WTC11 (cell line): ENCODE data around the gene BEND3. TPM values are rescaled to one million over a fixed set of nuclear protein-coding genes. Genes with fewer than 3 reads are reported as not detected.

ENCODE experiments used
- ATAC-seq: fragments of 200-7000 bp; cut with Tn5 transposase; 2 replicates; pipeline ENCODE4 v1.10.0; 2021; ENCODE audit warnings: mild to moderate bottlenecking, moderate library complexity
- CTCF ChIA-PET: fragments of 300-600 bp; sonication (Branson Sonifier 250); formaldehyde crosslinking; loops from one replicate; lab custom pipeline; 2021; ENCODE audit warnings: antibody characterized with exemption; lab: Charles Lee
- POLR2A ChIA-PET: fragments of 350-600 bp; sonication (Branson Sonifier 250); formaldehyde crosslinking; loops from one replicate; lab custom pipeline; 2021; ENCODE audit warnings: antibody characterized with exemption; lab: Charles Lee
- DNase-seq: peaks from one replicate; pipeline ENCODE4 v3.0.0; 2021; ENCODE audit warnings: low spot score
- H3K27ac Mint-ChIP-seq: 2 replicates; pipeline ENCODE4 v1.8.0; 2021; ENCODE audit warnings: mixed read lengths
- H3K27me3 Mint-ChIP-seq: 2 replicates; pipeline ENCODE4 v1.8.0; 2021; ENCODE audit warnings: low read depth, mild to moderate bottlenecking, moderate library complexity, mixed read lengths
- H3K36me3 Mint-ChIP-seq: 2 replicates; pipeline ENCODE4 v1.8.0; 2021; ENCODE audit warnings: mixed read lengths
- H3K4me1 Mint-ChIP-seq: 2 replicates; pipeline ENCODE4 v1.8.0; 2022; ENCODE audit warnings: mixed read lengths
- H3K4me3 Mint-ChIP-seq: 2 replicates; pipeline ENCODE4 v1.8.0; 2021; ENCODE audit warnings: mild to moderate bottlenecking, moderate library complexity, mixed read lengths
- H3K9me3 Mint-ChIP-seq: 2 replicates; pipeline ENCODE4 v1.8.0; 2021; ENCODE audit warnings: mixed read lengths
- CREM ChIP-seq: sonication (generic); formaldehyde crosslinking; IDR thresholded peaks from 2 replicates; pipeline ENCODE4 v1.8.1; 2022; ENCODE audit warnings: mild to moderate bottlenecking, missing genetic modification reagents, moderate library complexity
- ESRRA ChIP-seq: sonication (generic); formaldehyde crosslinking; IDR thresholded peaks from 2 replicates; pipeline ENCODE4 v1.8.1; 2022; ENCODE audit warnings: mild to moderate bottlenecking, missing genetic modification reagents, borderline replicate concordance
- ETV6 ChIP-seq: sonication (generic); formaldehyde crosslinking; IDR thresholded peaks from 2 replicates; pipeline ENCODE4 v1.8.1; 2022; ENCODE audit warnings: mild to moderate bottlenecking, missing genetic modification reagents
- GTF2I ChIP-seq: fragments of 250-450 bp; sonication (Bioruptor Pico); conservative IDR thresholded peaks from 2 replicates; pipeline ENCODE4 v1.4.0; 2021; ENCODE audit warnings: mild to moderate bottlenecking
- JUN ChIP-seq: sonication (generic); formaldehyde crosslinking; IDR thresholded peaks from 2 replicates; pipeline ENCODE4 v1.8.0; 2023; ENCODE audit warnings: mild to moderate bottlenecking, missing genetic modification reagents
- MXD4 ChIP-seq: fragments of 250-450 bp; sonication (Bioruptor Pico); IDR thresholded peaks from 2 replicates; pipeline ENCODE4 v1.8.0; 2021; ENCODE audit warnings: mild to moderate bottlenecking, moderate library complexity, borderline replicate concordance
- NFE2L1 ChIP-seq: sonication (generic); formaldehyde crosslinking; IDR thresholded peaks from 2 replicates; pipeline ENCODE4 v1.8.1; 2023; ENCODE audit warnings: missing genetic modification reagents
- NR1H2 ChIP-seq: sonication (generic); formaldehyde crosslinking; IDR thresholded peaks from 2 replicates; pipeline ENCODE4 v1.9.0; 2021; ENCODE audit warnings: mild to moderate bottlenecking, moderate library complexity, missing genetic modification reagents
- OVOL2 ChIP-seq: fragments of 250-450 bp; sonication (Bioruptor Pico); IDR thresholded peaks from 2 replicates; pipeline ENCODE4 v1.9.0; 2021; ENCODE audit warnings: mild to moderate bottlenecking, borderline replicate concordance
- PRRX2 ChIP-seq: fragments of 250-450 bp; sonication (Bioruptor Pico); IDR thresholded peaks from 2 replicates; pipeline ENCODE4 v1.8.0; 2021; ENCODE audit warnings: mild to moderate bottlenecking
- RORB ChIP-seq: fragments of 250-450 bp; sonication (Bioruptor Pico); IDR thresholded peaks from 2 replicates; pipeline ENCODE4 v1.9.0; 2021; ENCODE audit warnings: mild to moderate bottlenecking
- SMAD3 ChIP-seq: sonication (generic); formaldehyde crosslinking; IDR thresholded peaks from 2 replicates; pipeline ENCODE4 v1.8.0; 2022; ENCODE audit warnings: missing genetic modification reagents, mild to moderate bottlenecking, borderline replicate concordance
- TCF7 ChIP-seq: sonication (generic); formaldehyde crosslinking; IDR thresholded peaks from 2 replicates; pipeline ENCODE4 v1.8.0; 2022; ENCODE audit warnings: mild to moderate bottlenecking, low read depth, missing genetic modification reagents, moderate library complexity
- TP53 ChIP-seq: sonication (generic); formaldehyde crosslinking; IDR thresholded peaks from 2 replicates; pipeline ENCODE4 v1.8.1; 2023; ENCODE audit warnings: mild to moderate bottlenecking, missing genetic modification reagents
- ZNF317 ChIP-seq: sonication (generic); formaldehyde crosslinking; IDR thresholded peaks from 2 replicates; pipeline ENCODE4 v1.8.1; 2023; ENCODE audit warnings: low read depth, mild to moderate bottlenecking, moderate library complexity, missing genetic modification reagents, borderline replicate concordance
- total RNA-seq: library from RNA; stranded (reverse); gene quantifications from 3 replicates; pipeline ENCODE4 v1.2.3, GENCODE V29; 2021
- TF ChIP-seq, protein P1 (sequence below): fragments of 250-450 bp; sonication (Bioruptor Pico); conservative IDR thresholded peaks from 2 replicates; pipeline ENCODE4 v1.9.0; 2021; ENCODE audit warnings: mild to moderate bottlenecking
- TF ChIP-seq, protein P2 (sequence below): sonication (generic); formaldehyde crosslinking; IDR thresholded peaks from 2 replicates; pipeline ENCODE4 v1.8.0; 2022; ENCODE audit warnings: mild to moderate bottlenecking, missing genetic modification reagents

The BEND3 gene
- total RNA-seq, 1 experiment from 2014 or later, result 25.4 TPM

DNA sequence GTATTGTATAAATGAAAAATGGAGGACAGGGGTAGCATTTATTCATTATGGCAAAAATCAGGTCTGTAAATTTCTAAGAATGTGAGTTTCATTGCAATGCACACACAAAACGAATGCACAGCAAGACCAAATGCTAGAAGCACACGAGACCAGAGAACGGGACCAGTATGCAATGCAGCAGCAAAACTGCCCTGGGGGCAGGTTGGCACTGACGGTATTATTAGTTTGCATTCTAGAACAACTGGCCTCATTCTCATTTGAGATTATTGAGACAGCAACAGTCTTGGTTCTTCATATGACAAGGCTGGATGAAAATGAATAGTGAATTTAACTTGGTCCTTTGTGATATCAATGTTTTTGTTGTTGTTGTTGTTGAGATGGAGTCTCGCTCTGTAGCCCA is 96.3 kb downstream of the BEND3 start:
- Mint-ChIP-seq H3K27me3 (no peaks in the 10 kb centered on the region), H3K27ac (no peak overlapping the region), H3K36me3 (no peaks in the 10 kb centered on the region), H3K4me1 (0 out of 2 replicates have a peak, but pooled peaks cover 3% of the 10 kb centered on the region), H3K9me3 (no peaks in the 10 kb centered on the region), H3K4me3 (no peak overlapping the region)
- CTCF ChIA-PET, result interaction anchor here (0.6 kb wide), 1 partner anchor 19 kb away, joined by 5 read pairs; no protein-coding TSS in a partner anchor
- TF ChIP-seq TP53 (no peak), CREM (CRISPR knock-in tag) (no peak), SMAD3 (no peak), ESRRA (CRISPR knock-in tag) (no peak), OVOL2 (CRISPR knock-in tag) (no peak), NR1H2 (CRISPR knock-in tag) (no peak), NFE2L1 (CRISPR knock-in tag) (no peak), JUN (CRISPR knock-in tag) (no peak), ZNF317 (CRISPR knock-in tag) (no peak), PRRX2 (no peak), MXD4 (no peak), ETV6 (CRISPR knock-in tag) (no peak), GTF2I (CRISPR knock-in tag) (no peak), RORB (CRISPR knock-in tag) (no peak), TCF7 (CRISPR knock-in tag) (no peak)
- TF ChIP-seq, protein P1, sequence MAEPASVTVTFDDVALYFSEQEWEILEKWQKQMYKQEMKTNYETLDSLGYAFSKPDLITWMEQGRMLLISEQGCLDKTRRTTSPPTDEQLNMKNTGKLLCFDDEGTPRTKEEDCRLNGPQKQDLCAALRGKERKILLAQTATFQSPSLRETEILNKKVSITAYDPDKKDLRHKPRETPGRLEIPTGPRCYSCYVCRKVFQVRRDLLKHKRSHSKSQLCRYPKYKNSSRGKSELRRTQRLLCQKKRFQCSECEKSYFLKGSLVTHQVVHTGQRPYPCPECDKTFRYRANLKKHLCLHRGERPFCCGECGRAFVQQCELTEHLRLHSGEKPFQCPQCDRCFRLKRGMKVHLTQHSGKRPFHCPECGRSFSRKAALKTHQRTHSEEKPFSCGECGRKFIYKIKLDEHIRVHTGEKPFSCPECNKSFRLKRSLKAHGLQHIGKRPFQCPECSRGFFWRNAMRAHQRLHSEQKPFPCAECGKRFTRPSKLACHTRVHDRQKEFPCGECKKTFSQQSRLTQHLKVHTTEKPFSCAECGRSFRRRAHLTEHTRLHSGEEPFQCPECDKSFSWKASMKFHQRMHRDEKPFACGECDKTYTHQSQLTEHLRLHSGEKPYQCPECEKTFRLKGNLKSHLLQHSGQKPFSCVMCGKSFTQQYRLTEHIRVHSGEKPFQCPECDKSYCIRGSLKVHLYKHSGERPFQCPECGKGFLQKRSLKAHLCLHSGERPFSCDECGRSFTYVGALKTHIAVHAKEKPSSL, result no peak
- TF ChIP-seq, protein P2, sequence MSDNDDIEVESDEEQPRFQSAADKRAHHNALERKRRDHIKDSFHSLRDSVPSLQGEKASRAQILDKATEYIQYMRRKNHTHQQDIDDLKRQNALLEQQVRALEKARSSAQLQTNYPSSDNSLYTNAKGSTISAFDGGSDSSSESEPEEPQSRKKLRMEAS (CRISPR knock-in tag), result no peak
- no peak for DNase-seq
- POLR2A ChIA-PET, result no interaction called here
- no peak for ATAC-seq

Other genes starting within 250 kb of the BEND3 start
- 937 to 1,030 TPM (median 998 TPM) in 3 replicates for gene CD24, start 140.8 kb downstream of the BEND3 start, total RNA-seq
- 17.2 to 21.0 TPM (median 20.7 TPM) in 3 replicates for gene MTRES1, start 87.3 kb downstream of the BEND3 start, total RNA-seq